CD4-positive, alpha-beta T cell (primary cell): ENCODE data around the gene TC2N. TPM values are rescaled to one million over a fixed set of nuclear protein-coding genes. Genes with fewer than 3 reads are reported as not detected.

Source experiments
- ATAC-seq: fragments of 200-7000 bp; cut with Tn5 transposase; one replicate; pipeline ENCODE4 v1.10.0; 2022; ENCODE audit warnings: mild to moderate bottlenecking; ENCODE audit not compliant: poor library complexity
- CTCF ChIA-PET: fragments of 350-600 bp; sonication (Branson Sonifier 250); formaldehyde crosslinking; loops from one replicate; lab custom pipeline; 2021; ENCODE audit warnings: antibody characterized with exemption, inconsistent platforms; lab: Charles Lee
- POLR2A ChIA-PET: fragments of 350-600 bp; sonication (Branson Sonifier 250); formaldehyde crosslinking; loops from one replicate; lab custom pipeline; 2021; ENCODE audit warnings: antibody characterized with exemption, inconsistent platforms; lab: Charles Lee
- DNase-seq, 14 experiments: peaks; one replicate each; pipeline ENCODE4 v3.0.0-alpha.2; 2013 to 2020; ENCODE audit warnings: mixed read lengths in 2 of 14
- H3K27ac ChIP-seq, 2 donors: one replicate each; pipeline versions ENCODE4 v1.5.1 to v1.7.0; 2013; ENCODE audit warnings: low read length in 2 of 2, low read depth in 1 of 2, mild to moderate bottlenecking in 1 of 2
- H3K27me3 ChIP-seq, 2 experiments: 1 replicate in 1 of 2; 2 replicates in 1 of 2; pipeline versions ENCODE4 v1.6.1 to v1.7.0; 2013; ENCODE audit warnings: low read length in 2 of 2, control low read depth in 1 of 2, mild to moderate bottlenecking in 1 of 2, moderate library complexity in 1 of 2; ENCODE audit not compliant: insufficient read depth in 2 of 2, control insufficient read depth in 1 of 2
- H3K36me3 ChIP-seq: one replicate; pipeline ENCODE4 v1.6.1; 2013; ENCODE audit warnings: low read length, control low read depth; ENCODE audit not compliant: insufficient read depth
- H3K4me1 ChIP-seq: one replicate; pipeline ENCODE4 v1.6.1; 2013; ENCODE audit warnings: low read length, control low read depth; ENCODE audit not compliant: insufficient read depth
- H3K4me3 ChIP-seq: one replicate; pipeline ENCODE4 v1.5.1; 2013; ENCODE audit warnings: mild to moderate bottlenecking, low read length, moderate library complexity
- H3K9me3 ChIP-seq, 2 experiments: 1 replicate in 1 of 2; 2 replicates in 1 of 2; pipeline versions ENCODE4 v1.6.1 to v1.7.0; 2013; ENCODE audit warnings: low read length in 2 of 2, mild to moderate bottlenecking in 2 of 2, control low read depth in 1 of 2, moderate library complexity in 1 of 2; ENCODE audit not compliant: control insufficient read depth in 1 of 2, insufficient read depth in 1 of 2
- H3K27ac Mint-ChIP-seq: one replicate; pipeline ENCODE4 v1.8.0; 2020; ENCODE audit warnings: mixed read lengths
- H3K27me3 Mint-ChIP-seq: one replicate; pipeline ENCODE4 v1.8.0; 2021; ENCODE audit warnings: mixed read lengths
- H3K36me3 Mint-ChIP-seq: one replicate; pipeline ENCODE4 v1.8.0; 2021; ENCODE audit warnings: low read depth, mixed read lengths
- H3K4me1 Mint-ChIP-seq: one replicate; pipeline ENCODE4 v1.8.0; 2021; ENCODE audit warnings: low read depth, mixed read lengths
- H3K4me3 Mint-ChIP-seq: one replicate; pipeline ENCODE4 v1.8.0; 2020; ENCODE audit warnings: mild to moderate bottlenecking, mixed read lengths
- H3K9me3 Mint-ChIP-seq: one replicate; pipeline ENCODE4 v1.8.0; 2020; ENCODE audit warnings: mixed read lengths
- CTCF ChIP-seq: fragments of 200-600 bp; IDR thresholded peaks from one replicate; pipeline ENCODE4 v1.8.0; 2022; ENCODE audit warnings: antibody characterized with exemption, mild to moderate bottlenecking
- intact Hi-C, 2 experiments: fragments of 100-400 bp; cut with DNase I in 1 of 2; cut with micrococcal nuclease in 1 of 2; formaldehyde crosslinking; loops; one replicate each; pipeline versions ENCODE4 v1.15.1 to v1.9.0; 2023 to 2025; cut with DNase I, micrococcal nuclease
- total RNA-seq, 174 experiments: library from RNA in 2 of 174; stranded (reverse) in 2 of 174; gene quantifications; one replicate each; pipeline ENCODE4 v1.2.3 and lab custom pipeline; 2021 to 2026

Gene TC2N
- total RNA-seq, 2 experiments from 2014 or later, result 129 to 138 TPM

GRCh38 chr14:91754819-91755218, 112.5 kb downstream of the TC2N start:
- Mint-ChIP-seq H3K27ac (no peak overlapping the region), H3K27me3 (no peaks in the 10 kb centered on the region), H3K36me3 (peaks cover 22% of the 10 kb centered on the region), H3K4me1 (no peaks in the 10 kb centered on the region), H3K4me3 (no peak overlapping the region), H3K9me3 (no peaks in the 10 kb centered on the region)
- Histone ChIP-seq H3K9me3 (no peaks in the 10 kb centered on the region), H3K4me1 (no peaks in the 10 kb centered on the region), H3K36me3 (peaks cover under 1% of the 10 kb centered on the region), H3K27me3 (no peaks in the 10 kb centered on the region), H3K27ac (no peak overlapping the region), H3K4me3 (no peak overlapping the region)
- intact Hi-C loops, result no loop called here
- ATAC-seq (no peak), DNase-seq (no peak)
- CTCF ChIA-PET, result no interaction called here
- POLR2A ChIA-PET, result no interaction called here
- no peak for TF ChIP-seq CTCF

GRCh38 chr14:91754185-91754584, 113.2 kb downstream of the TC2N start:
- Histone ChIP-seq H3K9me3 (no peaks in the 10 kb centered on the region), H3K27ac (no peak overlapping the region), H3K27me3 (no peaks in the 10 kb centered on the region), H3K36me3 (no peaks in the 10 kb centered on the region), H3K4me1 (no peaks in the 10 kb centered on the region), H3K4me3 (no peak overlapping the region)
- no peak for TF ChIP-seq CTCF
- Mint-ChIP-seq H3K4me1 (no peaks in the 10 kb centered on the region), H3K27ac (no peak overlapping the region), H3K27me3 (no peaks in the 10 kb centered on the region), H3K9me3 (no peaks in the 10 kb centered on the region), H3K36me3 (peaks cover 15% of the 10 kb centered on the region), H3K4me3 (no peak overlapping the region)
- CTCF ChIA-PET, result no interaction called here
- ATAC-seq (no peak), DNase-seq (no peak)
- POLR2A ChIA-PET, result no interaction called here
- intact Hi-C loops, result no loop called here

GRCh38 chr14:91753501-91754128, 113.7 kb downstream of the TC2N start:
- POLR2A ChIA-PET, result no interaction called here
- DNase-seq (no peak), ATAC-seq (no peak)
- Histone ChIP-seq H3K27me3 (no peaks in the 10 kb centered on the region), H3K9me3 (no peaks in the 10 kb centered on the region), H3K27ac (no peak overlapping the region), H3K36me3 (no peaks in the 10 kb centered on the region), H3K4me1 (no peaks in the 10 kb centered on the region), H3K4me3 (no peak overlapping the region)
- H3K27me3 Mint-ChIP-seq, result no peaks in the 10 kb centered on the region
- intact Hi-C loops, result no loop called here
- CTCF ChIA-PET, result no interaction called here
- H3K9me3 Mint-ChIP-seq, result no peaks in the 10 kb centered on the region
- no peak for TF ChIP-seq CTCF
- H3K4me1 Mint-ChIP-seq, result no peaks in the 10 kb centered on the region
- peaks cover 10% of the 10 kb centered on the region for H3K36me3 Mint-ChIP-seq
- H3K4me3 Mint-ChIP-seq, result no peak overlapping the region
- no peak overlapping the region for H3K27ac Mint-ChIP-seq
